Measurements from ENCODE around the gene BANP.

DNA sequence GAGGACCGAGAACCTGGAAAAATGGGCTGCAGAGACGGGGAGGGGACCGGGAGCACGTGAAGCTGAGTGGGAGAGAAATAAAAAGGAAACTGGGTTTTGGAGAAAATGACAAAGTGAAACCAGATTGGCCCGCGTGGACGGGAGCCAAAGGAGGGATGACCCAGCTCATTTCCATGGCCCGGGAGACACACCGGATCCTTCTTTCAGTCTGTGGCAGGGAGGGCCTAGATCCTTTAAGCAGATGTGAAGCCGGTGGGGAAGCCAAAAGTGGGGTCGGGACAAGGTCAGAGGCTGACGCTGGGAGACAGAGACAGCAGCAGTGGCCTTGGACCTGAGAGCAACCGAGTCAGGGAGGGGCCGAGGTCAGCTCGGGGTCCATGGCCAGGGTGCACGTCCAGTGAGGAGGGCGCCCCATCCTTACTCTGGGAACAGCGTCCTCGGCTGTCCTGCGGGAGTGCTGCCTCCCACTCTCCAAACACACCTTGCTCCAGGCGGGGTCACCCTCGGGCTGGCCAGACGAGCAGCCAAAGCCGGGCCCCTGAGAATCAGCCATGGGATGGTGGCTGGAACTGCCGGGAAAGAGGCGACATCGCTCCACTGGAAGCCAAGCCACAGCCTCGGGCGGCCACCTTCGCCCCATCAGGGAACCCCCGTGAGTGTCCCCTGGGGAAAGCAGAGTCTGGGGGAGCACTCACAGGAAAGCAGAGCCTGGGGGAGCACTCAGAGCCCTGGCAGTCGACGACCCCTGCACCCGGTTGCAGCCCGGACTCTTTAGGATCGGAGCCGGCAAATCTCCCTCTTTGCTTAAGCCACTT, 32.2 kb upstream of the BANP start:
- TF ChIP-seq, protein P1, sequence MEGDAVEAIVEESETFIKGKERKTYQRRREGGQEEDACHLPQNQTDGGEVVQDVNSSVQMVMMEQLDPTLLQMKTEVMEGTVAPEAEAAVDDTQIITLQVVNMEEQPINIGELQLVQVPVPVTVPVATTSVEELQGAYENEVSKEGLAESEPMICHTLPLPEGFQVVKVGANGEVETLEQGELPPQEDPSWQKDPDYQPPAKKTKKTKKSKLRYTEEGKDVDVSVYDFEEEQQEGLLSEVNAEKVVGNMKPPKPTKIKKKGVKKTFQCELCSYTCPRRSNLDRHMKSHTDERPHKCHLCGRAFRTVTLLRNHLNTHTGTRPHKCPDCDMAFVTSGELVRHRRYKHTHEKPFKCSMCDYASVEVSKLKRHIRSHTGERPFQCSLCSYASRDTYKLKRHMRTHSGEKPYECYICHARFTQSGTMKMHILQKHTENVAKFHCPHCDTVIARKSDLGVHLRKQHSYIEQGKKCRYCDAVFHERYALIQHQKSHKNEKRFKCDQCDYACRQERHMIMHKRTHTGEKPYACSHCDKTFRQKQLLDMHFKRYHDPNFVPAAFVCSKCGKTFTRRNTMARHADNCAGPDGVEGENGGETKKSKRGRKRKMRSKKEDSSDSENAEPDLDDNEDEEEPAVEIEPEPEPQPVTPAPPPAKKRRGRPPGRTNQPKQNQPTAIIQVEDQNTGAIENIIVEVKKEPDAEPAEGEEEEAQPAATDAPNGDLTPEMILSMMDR (IDR thresholded peaks at IDR 0.05; ENCODE audit: borderline replicate concordance, extremely low read depth, low read length, poor library complexity, severe bottlenecking): no peak
- TF ChIP-seq EZH2 (IDR thresholded peaks at IDR 0.05; ENCODE audit: borderline replicate concordance, low read depth, low read length, severe bottlenecking): no peak
